Large intestine (tissue), 12 donors: ENCODE measurements around the gene FBXO34. TPM values are rescaled to one million over a fixed set of nuclear protein-coding genes. Genes with fewer than 3 reads are reported as not detected.

Experiments
- DNase-seq, 2 donors: peaks; one replicate each; pipeline versions ENCODE4 v3.0.0 to v3.0.0-alpha.2; 2013
- H3K27ac ChIP-seq: one replicate; pipeline ENCODE4 v1.5.1; 2013; ENCODE audit warnings: low read length
- H3K27me3 ChIP-seq: 2 replicates; pipeline ENCODE4 v1.6.1; 2013; ENCODE audit warnings: low read length; ENCODE audit not compliant: control insufficient read depth, insufficient read depth
- H3K36me3 ChIP-seq: 2 replicates; pipeline ENCODE4 v1.6.1; 2013; ENCODE audit warnings: low read length; ENCODE audit not compliant: control insufficient read depth, insufficient read depth
- H3K4me1 ChIP-seq: one replicate; pipeline ENCODE4 v1.6.1; 2013; ENCODE audit warnings: low read length; ENCODE audit not compliant: control insufficient read depth, insufficient read depth
- H3K4me3 ChIP-seq: one replicate; pipeline ENCODE4 v1.5.1; 2013; ENCODE audit warnings: low read length
- H3K9me3 ChIP-seq: one replicate; pipeline ENCODE4 v1.6.1; 2013; ENCODE audit warnings: mild to moderate bottlenecking, low read depth, low read length, moderate library complexity; ENCODE audit not compliant: control insufficient read depth
- WGBS: methylation state at CpG from one replicate; pipeline ENCODE4 v1.1.5; 2013; ENCODE audit warnings: low lambda C conversion rate; ENCODE audit not compliant: insufficient coverage; 5-methylcytosine and 5-hydroxymethylcytosine counted together
- long read RNA-seq, 11 donors: transcript quantifications; one replicate each; lab custom pipeline, GENCODE V29; 2026
- polyA plus RNA-seq: library from polyadenylated mRNA; unstranded; fragments of 120-200 nt; gene quantifications from one replicate; pipeline ENCODE4 v1.2.1, GENCODE V29; 2013

FBXO34 gene, protein sequence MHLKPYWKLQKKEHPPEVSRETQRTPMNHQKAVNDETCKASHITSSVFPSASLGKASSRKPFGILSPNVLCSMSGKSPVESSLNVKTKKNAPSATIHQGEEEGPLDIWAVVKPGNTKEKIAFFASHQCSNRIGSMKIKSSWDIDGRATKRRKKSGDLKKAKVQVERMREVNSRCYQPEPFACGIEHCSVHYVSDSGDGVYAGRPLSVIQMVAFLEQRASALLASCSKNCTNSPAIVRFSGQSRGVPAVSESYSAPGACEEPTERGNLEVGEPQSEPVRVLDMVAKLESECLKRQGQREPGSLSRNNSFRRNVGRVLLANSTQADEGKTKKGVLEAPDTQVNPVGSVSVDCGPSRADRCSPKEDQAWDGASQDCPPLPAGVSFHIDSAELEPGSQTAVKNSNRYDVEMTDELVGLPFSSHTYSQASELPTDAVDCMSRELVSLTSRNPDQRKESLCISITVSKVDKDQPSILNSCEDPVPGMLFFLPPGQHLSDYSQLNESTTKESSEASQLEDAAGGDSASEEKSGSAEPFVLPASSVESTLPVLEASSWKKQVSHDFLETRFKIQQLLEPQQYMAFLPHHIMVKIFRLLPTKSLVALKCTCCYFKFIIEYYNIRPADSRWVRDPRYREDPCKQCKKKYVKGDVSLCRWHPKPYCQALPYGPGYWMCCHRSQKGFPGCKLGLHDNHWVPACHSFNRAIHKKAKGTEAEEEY
- 25.5 TPM for polyA plus RNA-seq
- long read RNA-seq, donor 1, transcript FBXO34-201 (2 exons, 3,464 nt) = major isoform, 5 of 5 reads
- long read RNA-seq, donor 1, partial matches to known transcripts = 0 of 5 reads
- long read RNA-seq, donor 1, other reads (novel, unspliced or antisense) = 0 of 5 reads
- long read RNA-seq, donor 2, transcript FBXO34-201 (2 exons, 3,464 nt) = major isoform, 6 of 6 reads
- long read RNA-seq, donor 2, partial matches to known transcripts = 0 of 6 reads
- long read RNA-seq, donor 2, other reads (novel, unspliced or antisense) = 0 of 6 reads
- long read RNA-seq, donor 3 = 0 reads
- long read RNA-seq, donor 4, partial matches to known transcripts = 0 of 1 reads
- long read RNA-seq, donor 4, other reads (novel, unspliced or antisense) = 0 of 1 reads
- long read RNA-seq, donor 5, partial matches to known transcripts = 0 of 4 reads
- long read RNA-seq, donor 5, other reads (novel, unspliced or antisense) = 0 of 4 reads
- long read RNA-seq, donor 6, transcript FBXO34-201 (2 exons, 3,464 nt) = major isoform, 9 of 15 reads
- long read RNA-seq, donor 6, partial matches to known transcripts = 6 of 15 reads
- long read RNA-seq, donor 6, other reads (novel, unspliced or antisense) = 0 of 15 reads
- long read RNA-seq, donor 7, partial matches to known transcripts = 0 of 3 reads
- long read RNA-seq, donor 7, other reads (novel, unspliced or antisense) = 0 of 3 reads
- long read RNA-seq, donor 8, transcript FBXO34-201 (2 exons, 3,464 nt) = major isoform, 5 of 20 reads
- long read RNA-seq, donor 8, partial matches to known transcripts = 15 of 20 reads
- long read RNA-seq, donor 8, other reads (novel, unspliced or antisense) = 0 of 20 reads
- long read RNA-seq, donor 9, transcript FBXO34-201 (2 exons, 3,464 nt) = major isoform, 14 of 14 reads
- long read RNA-seq, donor 9, partial matches to known transcripts = 0 of 14 reads
- long read RNA-seq, donor 9, other reads (novel, unspliced or antisense) = 0 of 14 reads
- long read RNA-seq, donor 10, transcript FBXO34-201 (2 exons, 3,464 nt) = major isoform, 14 of 14 reads
- long read RNA-seq, donor 10, partial matches to known transcripts = 0 of 14 reads
- long read RNA-seq, donor 10, other reads (novel, unspliced or antisense) = 0 of 14 reads
- long read RNA-seq, donor 11, transcript FBXO34-201 (2 exons, 3,464 nt) = major isoform, 7 of 7 reads
- long read RNA-seq, donor 11, partial matches to known transcripts = 0 of 7 reads
- long read RNA-seq, donor 11, other reads (novel, unspliced or antisense) = 0 of 7 reads

DNA sequence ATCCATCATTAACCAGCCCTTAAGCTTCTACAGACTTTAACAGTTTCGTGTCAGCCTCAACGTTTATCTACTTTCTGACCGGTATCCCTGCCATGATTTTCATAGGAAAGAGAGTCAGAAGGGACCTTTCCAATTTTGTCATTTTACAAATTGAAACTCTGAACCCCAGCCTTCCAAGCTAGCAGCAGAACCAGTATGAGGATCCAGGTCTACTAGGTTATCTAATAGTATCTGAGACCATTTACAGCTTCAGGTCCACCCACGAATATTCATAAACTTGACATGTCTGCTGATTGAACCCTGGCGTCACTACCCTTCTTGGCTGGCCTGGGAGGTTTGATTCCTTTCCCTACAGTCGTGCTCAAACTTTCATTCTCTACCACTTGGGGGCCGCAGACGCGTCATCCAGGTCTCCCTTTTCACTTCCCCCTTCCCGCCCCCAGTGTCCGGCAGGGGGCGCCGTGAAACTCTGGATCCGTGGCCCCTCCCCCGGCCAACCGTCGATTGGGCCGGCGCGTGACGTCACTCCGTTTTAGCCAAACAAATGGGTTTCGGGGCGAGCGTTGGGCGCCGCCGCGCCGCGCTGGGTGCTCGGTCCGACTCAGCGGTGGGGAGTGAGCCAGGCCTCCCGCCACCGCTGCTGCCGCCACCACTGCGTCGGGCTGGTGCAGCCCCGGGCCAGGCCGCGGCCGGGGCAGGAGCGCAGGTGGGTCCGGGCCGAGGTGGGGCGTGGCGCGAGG lies at the start of gene FBXO34:
TSS of gene FBXO34 (plus strand) at position 590 of the 740 bp plus-strand sequence. CDS start 78,970 bp downstream, outside the sequence.
- Histone ChIP-seq H3K27me3 (no peaks in the 10 kb centered on the region), H3K27ac (peak within 1 kb of the TSS; percentile 92), H3K9me3 (no peaks in the 10 kb centered on the region), H3K4me1 (peaks cover 3% of the 10 kb centered on the region), H3K36me3 (no peaks in the 10 kb centered on the region), H3K4me3 (peak within 1 kb of the TSS; percentile 88)
- peak; percentile 97 to 98 for DNase-seq
- 0% methylated on average over 1 of the region's 49 CpGs for WGBS

GRCh38 chr14:55221968-55222367 lies 49.3 kb upstream of the FBXO34 start:
- Histone ChIP-seq H3K27ac (no peak overlapping the region), H3K4me1 (no peaks in the 10 kb centered on the region), H3K4me3 (no peak overlapping the region), H3K9me3 (peaks cover 3% of the 10 kb centered on the region), H3K27me3 (no peaks in the 10 kb centered on the region), H3K36me3 (no peaks in the 10 kb centered on the region)
- DNase-seq = peak in 1 of 2 donors; percentile 36

GRCh38 chr14:55223364-55223763 lies 47.9 kb upstream of the FBXO34 start:
- Histone ChIP-seq H3K27ac (no peak overlapping the region), H3K4me1 (no peaks in the 10 kb centered on the region), H3K9me3 (peaks cover 11% of the 10 kb centered on the region), H3K36me3 (no peaks in the 10 kb centered on the region), H3K4me3 (no peak overlapping the region), H3K27me3 (no peaks in the 10 kb centered on the region)
- DNase-seq = no peak

GRCh38 chr14:55228261-55228660 lies 43.0 kb upstream of the FBXO34 start:
- H3K27me3 ChIP-seq = no peaks in the 10 kb centered on the region
- no peaks in the 10 kb centered on the region for H3K4me1 ChIP-seq
- no peak overlapping the region for H3K27ac ChIP-seq
- H3K36me3 ChIP-seq = no peaks in the 10 kb centered on the region
- WGBS = no CpG with 5 or more reads among the region's 2 CpGs
- DNase-seq = no peak
- no peak overlapping the region for H3K4me3 ChIP-seq
- H3K9me3 ChIP-seq = peaks cover 11% of the 10 kb centered on the region

- Histone ChIP-seq H3K27ac (no peak overlapping the region), H3K36me3 (no peaks in the 10 kb centered on the region), H3K4me3 (no peak overlapping the region), H3K27me3 (peaks cover 3% of the 10 kb centered on the region), H3K4me1 (no peaks in the 10 kb centered on the region), H3K9me3 (no peaks in the 10 kb centered on the region)
- no peak for DNase-seq
- WGBS = 80% methylated on average over 1 of the region's 3 CpGs
Measured at GRCh38 chr14:55233591-55233990, 37.6 kb upstream of the FBXO34 start.

- no peak overlapping the region for H3K4me3 ChIP-seq
- peaks cover 21% of the 10 kb centered on the region for H3K27me3 ChIP-seq
- WGBS = 98% methylated on average over 5 of the region's 12 CpGs
- no peak for DNase-seq
- H3K4me1 ChIP-seq = no peaks in the 10 kb centered on the region
- no peaks in the 10 kb centered on the region for H3K36me3 ChIP-seq
- no peak overlapping the region for H3K27ac ChIP-seq
- H3K9me3 ChIP-seq = no peaks in the 10 kb centered on the region
Measured at GRCh38 chr14:55238019-55238680, 33.1 kb upstream of the FBXO34 start.

DNA sequence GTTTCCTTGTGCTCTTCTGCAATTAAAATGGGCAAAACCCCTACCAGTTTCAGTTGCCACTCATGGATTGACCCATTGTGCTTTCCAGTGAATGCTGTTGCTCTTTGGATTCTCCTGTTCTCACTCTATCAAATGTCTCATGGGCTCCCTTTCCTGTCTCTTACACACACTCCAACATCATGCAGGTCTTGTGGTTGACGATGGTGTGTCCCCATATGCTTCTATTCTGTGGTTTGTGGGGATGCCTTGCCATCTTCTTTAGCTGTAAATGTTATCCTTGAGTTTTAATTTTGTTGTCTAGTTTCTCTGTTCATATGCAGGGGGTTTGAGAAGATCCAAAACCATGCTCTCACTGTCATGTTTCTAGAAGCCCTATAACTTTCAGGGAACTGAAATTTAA lies 31.9 kb upstream of the FBXO34 start:
- DNase-seq = no peak
- H3K27ac ChIP-seq = no peak overlapping the region
- no CpG with 5 or more reads among the region's 1 CpG for WGBS

DNA sequence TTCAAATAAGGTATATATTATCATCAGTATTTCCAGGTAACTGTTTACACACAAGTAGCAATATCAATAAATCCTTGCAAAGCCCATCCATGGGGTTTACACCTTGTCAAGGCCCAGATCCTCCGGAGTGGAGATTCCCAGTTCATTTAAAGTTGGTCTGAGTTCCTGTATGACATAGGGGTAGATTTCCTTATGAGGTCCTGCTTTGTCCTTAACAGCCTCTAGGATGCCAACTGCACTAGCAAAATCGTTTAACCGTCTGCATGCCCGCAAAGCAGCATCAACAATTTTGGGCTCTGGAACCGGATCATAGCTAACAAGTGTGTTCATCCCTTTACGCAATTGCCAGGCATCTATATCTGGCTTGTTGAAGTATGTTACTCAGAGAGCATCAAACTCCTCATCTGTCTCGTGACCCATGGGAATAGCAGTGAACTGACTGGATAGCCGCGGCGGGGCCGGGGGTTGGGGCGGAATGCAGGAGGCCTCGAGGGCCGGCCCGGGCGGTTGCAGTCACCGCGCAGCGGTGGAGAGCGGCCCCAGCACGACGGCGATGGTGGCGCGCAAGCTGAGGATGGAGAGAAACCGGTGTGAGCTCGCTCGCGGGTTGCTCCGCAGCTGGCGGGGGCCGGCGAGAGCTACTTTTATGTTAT lies 30.6 kb upstream of the FBXO34 start:
- H3K27ac ChIP-seq = no peak overlapping the region
- peak in 1 of 2 donors; percentile 8 for DNase-seq
- WGBS = no CpG with 5 or more reads among the region's 33 CpGs
- H3K9me3 ChIP-seq = no peaks in the 10 kb centered on the region
- H3K27me3 ChIP-seq = peaks cover 21% of the 10 kb centered on the region
- no peak overlapping the region for H3K4me3 ChIP-seq
- H3K4me1 ChIP-seq = no peaks in the 10 kb centered on the region
- no peaks in the 10 kb centered on the region for H3K36me3 ChIP-seq

More for the DNA sequence above, 31.9 kb upstream of the FBXO34 start:
- Histone ChIP-seq H3K4me1 (no peaks in the 10 kb centered on the region), H3K9me3 (no peaks in the 10 kb centered on the region), H3K36me3 (no peaks in the 10 kb centered on the region), H3K4me3 (no peak overlapping the region), H3K27me3 (peaks cover 21% of the 10 kb centered on the region)
